Mesendoderm (in vitro differentiated cells): ENCODE data around the gene NOC2L.
A peak's percentile ranks its signal among the peaks of the same experiment; 100 is the strongest.

ENCODE experiments used
- DNase-seq: peaks from one replicate; pipeline ENCODE4 v3.0.0; 2013
- H2AK5ac ChIP-seq: 2 replicates; pipeline ENCODE4 v1.6.1; 2013; ENCODE audit warnings: low read length, inconsistent platforms
- H2BK120ac ChIP-seq: 2 replicates; pipeline ENCODE4 v1.6.1; 2013; ENCODE audit warnings: low read depth, mild to moderate bottlenecking, low read length, moderate library complexity, mixed read lengths
- H2BK15ac ChIP-seq: replicated peaks from 2 replicates; pipeline ENCODE4 v1.6.1; 2013; ENCODE audit warnings: low read depth, mild to moderate bottlenecking, moderate library complexity
- H2BK5ac ChIP-seq: 2 replicates; pipeline ENCODE4 v1.6.1; 2013; ENCODE audit warnings: low read length, inconsistent platforms
- H3K18ac ChIP-seq: 2 replicates; pipeline ENCODE4 v1.6.1; 2013; ENCODE audit warnings: mild to moderate bottlenecking, low read length, mixed read lengths
- H3K23ac ChIP-seq: one replicate; pipeline ENCODE4 v1.6.1; 2013; ENCODE audit warnings: low read length
- H3K27ac ChIP-seq: 2 replicates; pipeline ENCODE4 v1.5.1; 2013; ENCODE audit warnings: low read depth, mild to moderate bottlenecking, inconsistent platforms, low read length, moderate library complexity
- H3K27me3 ChIP-seq: 2 replicates; pipeline ENCODE4 v1.6.1; 2013; ENCODE audit warnings: low read length, control low read depth, mild to moderate bottlenecking, inconsistent platforms; ENCODE audit not compliant: insufficient read depth, poor library complexity
- H3K36me3 ChIP-seq: 2 replicates; pipeline ENCODE4 v1.6.1; 2013; ENCODE audit warnings: low read length, inconsistent platforms; ENCODE audit not compliant: control insufficient read depth, insufficient read depth
- H3K4ac ChIP-seq: one replicate; pipeline ENCODE4 v1.6.1; 2013; ENCODE audit warnings: low read depth, mild to moderate bottlenecking, low read length, moderate library complexity
- H3K4me1 ChIP-seq: 2 replicates; pipeline ENCODE4 v1.6.1; 2013; ENCODE audit warnings: low read depth, low read length, inconsistent platforms; ENCODE audit not compliant: control insufficient read depth
- H3K4me2 ChIP-seq: 2 replicates; pipeline ENCODE4 v1.6.1; 2013; ENCODE audit warnings: low read length
- H3K4me3 ChIP-seq: 2 replicates; pipeline ENCODE4 v1.5.1; 2013; ENCODE audit warnings: mild to moderate bottlenecking, low read length
- H3K56ac ChIP-seq: one replicate; pipeline ENCODE4 v1.6.1; 2013; ENCODE audit warnings: low read length
- H3K79me1 ChIP-seq: 2 replicates; pipeline ENCODE4 v1.6.1; 2013; ENCODE audit warnings: low read length, inconsistent platforms
- H3K79me2 ChIP-seq: 2 replicates; pipeline ENCODE4 v1.6.1; 2013; ENCODE audit warnings: mild to moderate bottlenecking, low read length; ENCODE audit not compliant: control insufficient read depth, insufficient read depth
- H3K9ac ChIP-seq: 2 replicates; pipeline ENCODE4 v1.6.1; 2013; ENCODE audit warnings: low read length, inconsistent platforms
- H4K5ac ChIP-seq: one replicate; pipeline ENCODE4 v1.6.1; 2013; ENCODE audit warnings: low read length
- H4K8ac ChIP-seq: one replicate; pipeline ENCODE4 v1.6.1; 2013; ENCODE audit warnings: low read depth, mild to moderate bottlenecking, control low read depth, low read length, moderate library complexity
- WGBS: extraction: QIAGEN DNeasy Blood & Tissue Kit; methylation state at CpG from one replicate; pipeline ENCODE4 v1.1.7; 2013; ENCODE audit warnings: low lambda C conversion rate, missing lambda C conversion rate; ENCODE audit not compliant: insufficient coverage; ENCODE audit errors: extremely low coverage; 5-methylcytosine and 5-hydroxymethylcytosine counted together

The NOC2L gene

GRCh38 chr1:985126-985525 lies 26.1 kb upstream of the NOC2L start:
- Histone ChIP-seq H3K18ac (no peak overlapping the region), H2BK120ac (no peak overlapping the region), H3K4me2 (no peak overlapping the region), H2BK15ac (no peak overlapping the region), H3K56ac (no peak overlapping the region), H3K27me3 (peaks cover 4% of the 10 kb centered on the region), H4K5ac (no peak overlapping the region), H2BK5ac (no peak overlapping the region), H4K8ac (no peak overlapping the region), H3K23ac (no peak overlapping the region), H3K4me3 (no peak overlapping the region), H3K9ac (no peak overlapping the region), H3K79me1 (no peaks in the 10 kb centered on the region), H3K36me3 (no peaks in the 10 kb centered on the region), H3K4ac (no peak overlapping the region), H3K79me2 (no peaks in the 10 kb centered on the region), H3K27ac (no peak overlapping the region), H3K4me1 (no peaks in the 10 kb centered on the region), H2AK5ac (no peak overlapping the region)
- DNase-seq: no peak
- no CpG with 5 or more reads among the region's 13 CpGs for WGBS

- Histone ChIP-seq H3K23ac (no peak overlapping the region), H2BK15ac (no peak overlapping the region), H3K79me2 (no peaks in the 10 kb centered on the region), H3K9ac (no peak overlapping the region), H2AK5ac (no peak overlapping the region), H4K8ac (no peak overlapping the region), H3K27ac (no peak overlapping the region), H3K4me1 (no peaks in the 10 kb centered on the region), H2BK120ac (no peak overlapping the region), H3K79me1 (no peaks in the 10 kb centered on the region), H3K4me3 (no peak overlapping the region), H2BK5ac (no peak overlapping the region), H3K18ac (no peak overlapping the region), H3K56ac (no peak overlapping the region), H3K36me3 (no peaks in the 10 kb centered on the region), H3K27me3 (peaks cover 4% of the 10 kb centered on the region), H3K4ac (no peak overlapping the region), H4K5ac (no peak overlapping the region), H3K4me2 (no peak overlapping the region)
- WGBS: no CpG with 5 or more reads among the region's 12 CpGs
- DNase-seq: no peak
Observed at GRCh38 chr1:984476-984814, 25.4 kb upstream of the NOC2L start.

GRCh38 chr1:983798-984475 lies 24.9 kb upstream of the NOC2L start:
- Histone ChIP-seq H3K79me2 (no peaks in the 10 kb centered on the region), H3K4ac (no peak overlapping the region), H3K56ac (peak overlapping the region; percentile 15), H3K18ac (no peak overlapping the region), H2BK15ac (no peak overlapping the region), H2BK5ac (no peak overlapping the region), H3K4me1 (no peaks in the 10 kb centered on the region), H3K4me2 (no peak overlapping the region), H2BK120ac (no peak overlapping the region), H3K79me1 (no peaks in the 10 kb centered on the region), H4K5ac (no peak overlapping the region), H3K23ac (no peak overlapping the region), H2AK5ac (no peak overlapping the region), H3K27me3 (peaks cover 4% of the 10 kb centered on the region), H4K8ac (no peak overlapping the region), H3K27ac (no peak overlapping the region), H3K4me3 (no peak overlapping the region), H3K36me3 (no peaks in the 10 kb centered on the region), H3K9ac (no peak overlapping the region)
- no CpG with 5 or more reads among the region's 29 CpGs for WGBS
- peak; percentile 20 for DNase-seq

DNA sequence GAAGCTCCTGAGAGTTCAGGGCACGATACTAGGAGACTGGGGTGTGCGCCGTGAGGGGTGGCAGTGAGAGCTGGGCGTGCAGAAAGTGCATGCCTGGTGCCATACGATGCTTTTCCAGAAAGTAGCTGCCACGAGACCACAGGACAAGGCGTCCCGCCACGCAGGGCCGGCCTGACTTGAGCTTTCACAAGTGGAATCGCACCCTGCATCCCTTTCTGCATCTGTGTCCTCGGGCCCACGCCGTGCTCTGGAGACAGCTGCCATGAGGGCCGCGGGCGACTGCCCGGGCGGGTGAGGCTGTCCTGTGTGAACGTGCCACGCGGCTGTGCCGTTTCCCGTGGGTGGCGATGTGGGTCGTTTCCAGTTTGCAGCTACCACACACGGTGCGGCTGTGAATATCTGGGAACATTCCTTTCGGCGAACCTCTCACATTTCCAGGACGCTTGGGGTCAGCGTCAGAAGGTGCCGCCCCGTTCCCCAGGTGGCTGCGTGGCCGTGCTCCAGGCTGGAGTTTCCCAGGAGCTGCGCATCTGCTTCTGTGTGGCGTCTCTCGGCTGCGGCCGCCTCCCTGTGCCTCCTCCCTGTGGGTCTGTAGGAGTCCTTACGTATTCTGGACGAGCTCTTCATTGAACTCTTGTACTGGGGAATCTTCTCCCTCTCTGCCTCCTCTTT lies 23.8 kb upstream of the NOC2L start:
- H3K36me3 ChIP-seq: no peaks in the 10 kb centered on the region
- no CpG with 5 or more reads among the region's 43 CpGs for WGBS
- H4K5ac ChIP-seq: no peak overlapping the region
- H3K79me1 ChIP-seq: no peaks in the 10 kb centered on the region
- H4K8ac ChIP-seq: no peak overlapping the region
- no peak overlapping the region for H2BK120ac ChIP-seq
- peaks cover 2% of the 10 kb centered on the region for H3K27me3 ChIP-seq
- no peak overlapping the region for H2BK15ac ChIP-seq
- H3K79me2 ChIP-seq: no peaks in the 10 kb centered on the region
- no peak overlapping the region for H2BK5ac ChIP-seq
- no peak for DNase-seq
- no peak overlapping the region for H3K4ac ChIP-seq
- H2AK5ac ChIP-seq: no peak overlapping the region
- no peak overlapping the region for H3K27ac ChIP-seq
- H3K9ac ChIP-seq: no peak overlapping the region
- no peak overlapping the region for H3K4me3 ChIP-seq
- no peak overlapping the region for H3K18ac ChIP-seq
- no peak overlapping the region for H3K4me2 ChIP-seq
- H3K4me1 ChIP-seq: no peaks in the 10 kb centered on the region
- H3K23ac ChIP-seq: no peak overlapping the region
- H3K56ac ChIP-seq: no peak overlapping the region

DNA sequence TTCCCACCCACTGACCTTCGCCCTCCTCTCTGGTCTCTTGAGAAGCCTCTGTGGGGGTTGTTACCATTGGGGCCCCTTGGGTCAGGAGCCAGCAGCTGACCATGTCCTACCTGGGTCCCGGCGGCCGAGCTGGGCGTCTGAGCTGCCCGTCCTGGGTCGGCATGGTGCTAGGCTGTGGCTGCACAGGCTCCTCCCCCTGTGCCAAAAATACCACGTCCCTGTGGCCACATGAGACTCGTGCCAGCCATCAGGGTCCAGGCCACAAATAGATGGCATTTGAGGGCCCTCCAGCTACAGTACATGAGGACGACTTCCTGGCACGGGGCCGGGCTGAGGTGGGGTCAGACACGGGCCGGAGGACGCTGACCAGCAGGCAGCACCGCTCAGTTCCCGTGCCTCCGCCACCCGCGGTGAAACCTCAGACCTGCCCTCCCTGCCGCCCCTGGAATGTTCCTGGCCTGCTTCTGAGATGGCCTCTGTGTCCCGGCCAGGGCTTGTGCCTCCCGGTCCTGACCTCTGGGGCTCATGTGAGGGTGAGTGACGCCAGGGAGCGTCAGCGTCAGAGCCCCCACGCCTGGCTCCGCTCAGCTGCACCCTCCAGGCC lies 23.0 kb upstream of the NOC2L start, which contains the start of gene PERM1:
TSS of gene PERM1 (minus strand) at position 139 of the 604 bp plus-strand sequence. CDS start 1,064 bp downstream, outside the sequence.
- Histone ChIP-seq H3K18ac (no peak within 1 kb of the TSS), H3K56ac (no peak within 1 kb of the TSS), H3K36me3 (no peaks in the 10 kb centered on the region), H3K27me3 (peaks cover 2% of the 10 kb centered on the region), H3K79me1 (no peaks in the 10 kb centered on the region), H2BK5ac (no peak within 1 kb of the TSS), H3K79me2 (no peaks in the 10 kb centered on the region), H3K9ac (no peak within 1 kb of the TSS), H3K23ac (no peak within 1 kb of the TSS), H3K4ac (no peak within 1 kb of the TSS), H3K4me3 (no peak within 1 kb of the TSS), H3K27ac (no peak within 1 kb of the TSS), H2BK120ac (no peak within 1 kb of the TSS), H3K4me1 (no peaks in the 10 kb centered on the region), H4K8ac (no peak within 1 kb of the TSS), H2AK5ac (no peak within 1 kb of the TSS), H4K5ac (no peak within 1 kb of the TSS), H2BK15ac (no peak within 1 kb of the TSS), H3K4me2 (no peak within 1 kb of the TSS)
- DNase-seq: no peak
- WGBS: no CpG with 5 or more reads among the region's 28 CpGs
